HCT116 (cell line): ENCODE results near the gene ZSWIM6. TPM values are rescaled to one million over a fixed set of nuclear protein-coding genes. Genes with fewer than 3 reads are reported as not detected.

Experiments
- ATAC-seq: fragments of 200-7000 bp; cut with Tn5 transposase; 2 replicates; pipeline ENCODE4 v1.9.1; 2020; ENCODE audit warnings: mild to moderate bottlenecking, moderate library complexity
- BruUV-seq: library from RNA; stranded (reverse); fragments of 400-500 nt; replicated peaks from 2 replicates; lab custom pipeline; 2021; lab: Mats Ljungman, UMichigan
- CTCF ChIA-PET: fragments of 300-600 bp; sonication (Branson Sonifier 250); formaldehyde crosslinking; loops from one replicate; lab custom pipeline; 2021; ENCODE audit warnings: antibody characterized with exemption; lab: Charles Lee
- POLR2A ChIA-PET: fragments of 300-600, 350-600 bp; sonication (Branson Sonifier 250); formaldehyde crosslinking; loops from one replicate; lab custom pipeline; 2021; ENCODE audit warnings: antibody characterized with exemption; lab: Charles Lee
- RAD21 ChIA-PET, 2 experiments: fragments of 300-600 bp; sonication (Branson Sonifier 250); formaldehyde crosslinking; loops; one replicate each; lab custom pipeline; 2023; ENCODE audit warnings: low total read pairs in 2 of 2; ENCODE audit not compliant: uncharacterized antibody in 2 of 2, unreplicated experiment in 2 of 2, low non-redundant PET in 1 of 2; lab: Charles Lee
- DNase-seq: peaks from one replicate; pipeline ENCODE4 v3.0.0-alpha.2; 2010; ENCODE audit warnings: low read depth, low spot score
- H2AFZ ChIP-seq: fragments of 200-600 bp; shearing (Covaris generic), sonication (generic); 2 replicates; pipeline ENCODE4 v1.6.1; 2017; ENCODE audit warnings: low read depth, mixed run types, mixed read lengths, antibody characterized with exemption, low read length; ENCODE audit not compliant: poor library complexity, severe bottlenecking
- H3K27ac ChIP-seq: 2 replicates; pipeline ENCODE4 v1.5.1; 2012; ENCODE audit warnings: low read depth, low read length
- H3K27me3 ChIP-seq: fragments of 200-600 bp; sonication (generic); 2 replicates; pipeline ENCODE4 v1.6.1; 2016; ENCODE audit warnings: mixed run types, low read length, mixed read lengths; ENCODE audit not compliant: insufficient read depth
- H3K36me3 ChIP-seq, 2 experiments: fragments of 200-500 bp in 1 of 2; fragments of 200-600 bp in 1 of 2; sonication (Bioruptor generic) in 1 of 2; sonication (generic) in 1 of 2; 2 replicates each; pipeline versions ENCODE4 v1.5.1 to v1.6.1; 2014 to 2016; ENCODE audit warnings: low read length in 2 of 2, inconsistent platforms in 1 of 2, mixed read lengths in 1 of 2, mixed run types in 1 of 2; ENCODE audit not compliant: insufficient read depth in 2 of 2, control insufficient read depth in 1 of 2
- H3K4me1 ChIP-seq, 2 experiments: fragments of 200-600 bp in 1 of 2; sonication (generic) in 1 of 2; 2 replicates each; pipeline versions ENCODE4 v1.5.1 to v1.6.1; 2012 to 2017; ENCODE audit warnings: low read length in 2 of 2, inconsistent platforms in 1 of 2, mild to moderate bottlenecking in 1 of 2, mixed read lengths in 1 of 2, mixed run types in 1 of 2, moderate library complexity in 1 of 2; ENCODE audit not compliant: insufficient read depth in 2 of 2, control insufficient read depth in 1 of 2
- H3K4me2 ChIP-seq: fragments of 200-600 bp; sonication (generic); 2 replicates; pipeline ENCODE4 v1.6.1; 2017; ENCODE audit warnings: mixed run types, low read length, mixed read lengths
- H3K4me3 ChIP-seq, 2 experiments: fragments of 200-600 bp in 1 of 2; sonication (generic) in 1 of 2; replicated peaks in 1 of 2; 2 replicates each; pipeline ENCODE4 v1.5.1; 2011 to 2016; ENCODE audit warnings: low read length in 2 of 2, control low read depth in 1 of 2, low read depth in 1 of 2, mild to moderate bottlenecking in 1 of 2, mixed read lengths in 1 of 2, mixed run types in 1 of 2
- H3K79me2 ChIP-seq: fragments of 200-600 bp; sonication (generic); 2 replicates; pipeline ENCODE4 v1.6.1; 2017; ENCODE audit warnings: mild to moderate bottlenecking, mixed run types, low read length, moderate library complexity, mixed read lengths; ENCODE audit not compliant: insufficient read depth
- H3K9ac ChIP-seq: fragments of 200-600 bp; sonication (generic); 2 replicates; pipeline ENCODE4 v1.6.1; 2016; ENCODE audit warnings: low read length, mixed read lengths
- H3K9me2 ChIP-seq: fragments of 200-600 bp; sonication (generic), shearing (Covaris generic); 2 replicates; pipeline ENCODE4 v1.6.1; 2017; ENCODE audit warnings: mixed run types, mild to moderate bottlenecking, moderate library complexity; ENCODE audit not compliant: insufficient read depth
- H3K9me3 ChIP-seq, 2 experiments: fragments of 200-500 bp in 1 of 2; fragments of 200-600 bp in 1 of 2; sonication (Bioruptor generic) in 1 of 2; sonication (generic) in 1 of 2; 2 replicates each; pipeline ENCODE4 v1.6.1; 2014 to 2017; ENCODE audit warnings: low read length in 2 of 2, mixed read lengths in 2 of 2, inconsistent platforms in 1 of 2, low read depth in 1 of 2, mild to moderate bottlenecking in 1 of 2, mixed run types in 1 of 2, moderate library complexity in 1 of 2; ENCODE audit not compliant: control insufficient read depth in 1 of 2, insufficient read depth in 1 of 2
- H4K20me1 ChIP-seq: fragments of 200-600 bp; sonication (generic), shearing (Covaris generic); 2 replicates; pipeline ENCODE4 v1.6.1; 2017; ENCODE audit warnings: mixed run types, mild to moderate bottlenecking, moderate library complexity; ENCODE audit not compliant: insufficient read depth
- ATF3 ChIP-seq: IDR thresholded peaks from 2 replicates; pipeline ENCODE4 v1.6.1; 2012
- EGR1 ChIP-seq: IDR thresholded peaks from 2 replicates; pipeline ENCODE4 v1.6.1; 2012; ENCODE audit warnings: low read depth
- EZH2phosphoT487 ChIP-seq: fragments of 200-600 bp; IDR thresholded peaks from 2 replicates; pipeline ENCODE4 v1.6.1; 2018; ENCODE audit warnings: antibody characterized with exemption, borderline replicate concordance
- JUND ChIP-seq: IDR thresholded peaks from 2 replicates; pipeline ENCODE4 v1.6.1; 2012
- POLR2AphosphoS5 ChIP-seq: IDR thresholded peaks from 2 replicates; pipeline ENCODE4 v1.6.1; 2011; ENCODE audit warnings: mild to moderate bottlenecking, low read depth, low read length, moderate library complexity
- RAD21 ChIP-seq: IDR thresholded peaks from 2 replicates; pipeline ENCODE4 v1.6.1; 2012; ENCODE audit warnings: low read depth, mild to moderate bottlenecking
- REST ChIP-seq: IDR thresholded peaks from 2 replicates; pipeline ENCODE4 v1.6.1; 2012; ENCODE audit warnings: low read depth
- SRF ChIP-seq: IDR thresholded peaks from 2 replicates; pipeline ENCODE4 v1.6.1; 2012; ENCODE audit warnings: low read depth
- TCF7L2 ChIP-seq: IDR thresholded peaks from 2 replicates; pipeline ENCODE4 v1.7.0; 2011; ENCODE audit warnings: borderline replicate concordance, inconsistent platforms; ENCODE audit not compliant: insufficient read depth, insufficient read length; ENCODE audit errors: extremely low read depth
- YY1 ChIP-seq: IDR thresholded peaks from 2 replicates; pipeline ENCODE4 v1.6.1; 2011; ENCODE audit warnings: low read length, low read depth, moderate library complexity, mild to moderate bottlenecking; ENCODE audit not compliant: insufficient replicate concordance; ENCODE audit errors: extremely low read depth
- ZFX ChIP-seq: fragments of 450-650 bp; IDR thresholded peaks from 2 replicates; pipeline ENCODE4 v1.6.1; 2017
- intact Hi-C: fragments of 100-400 bp; cut with micrococcal nuclease; formaldehyde crosslinking; loops from 2 replicates; pipeline ENCODE4 v1.10.0; 2022
- total RNA-seq: library from RNA; stranded (reverse); gene quantifications from one replicate; pipeline ENCODE4 v1.2.1, GENCODE V29; 2021; ENCODE audit not compliant: unreplicated experiment
- TF ChIP-seq, protein P1 (sequence below): IDR thresholded peaks from 2 replicates; pipeline ENCODE4 v1.6.1; 2011; ENCODE audit warnings: mild to moderate bottlenecking, low read length, moderate library complexity; ENCODE audit not compliant: insufficient replicate concordance; ENCODE audit errors: extremely low read depth
- TF ChIP-seq, protein P2 (sequence below), 3 experiments: fragments of 200-600 bp in 1 of 3; sonication (generic) in 1 of 3; IDR thresholded peaks in 2 of 3; conservative IDR thresholded peaks in 1 of 3; 2 replicates each; pipeline ENCODE4 v1.5.1; 2012 to 2017; ENCODE audit warnings: low read depth in 2 of 3, low read length in 2 of 3, antibody characterized with exemption in 1 of 3, borderline replicate concordance in 1 of 3, control low read depth in 1 of 3, mild to moderate bottlenecking in 1 of 3, mixed read lengths in 1 of 3, mixed run types in 1 of 3, moderate library complexity in 1 of 3; ENCODE audit not compliant: insufficient read depth in 1 of 3

Gene ZSWIM6
- total RNA-seq, 1 experiment from 2014 or later, result 7.4 TPM

- RAD21 ChIA-PET, result no interaction called here
- Histone ChIP-seq H3K27me3 (no peaks in the 10 kb centered on the region), H3K36me3 (no peaks in the 10 kb centered on the region; a peak in 1 of 4 replicates), H3K4me2 (peak overlapping the region; percentile 34; the same call in 1 of the 2 replicates), H2AFZ (no peak overlapping the region), H4K20me1 (no peaks in the 10 kb centered on the region; the same call in 1 of the 2 replicates), H3K27ac (peak overlapping the region; percentile 61; the same call in 1 of the 2 replicates), H3K9me3 (no peaks in the 10 kb centered on the region), H3K9ac (peak overlapping the region; percentile 48; the same call in 1 of the 2 replicates), H3K79me2 (peaks cover 46% of the 10 kb centered on the region), H3K9me2 (no peaks in the 10 kb centered on the region), H3K4me3 (peak overlapping the region; percentile 49 to 63; a peak in 3 of 4 replicates), H3K4me1 (peaks cover 9 to 35% of the 10 kb centered on the region in 2 experiments)
- DNase-seq (no peak), ATAC-seq (peak; percentile 7; the same call in 1 of the 2 replicates)
- intact Hi-C loops, result loop anchor here (2.0 to 10.0 kb wide), 3 partner anchors 76 to 602 kb away; no protein-coding TSS in a partner anchor
- CTCF ChIA-PET, result interaction anchor here (2.0 kb wide), 1 partner anchor 374 kb away, joined by 5 read pairs; no protein-coding TSS in a partner anchor
- BruUV-seq, result no TSS peak
- POLR2A ChIA-PET, result interaction anchor here (0.7 kb wide), 1 partner anchor 308 kb away, joined by 3 read pairs; no protein-coding TSS in a partner anchor
- no peak for TF ChIP-seq POLR2AphosphoS5
- TF ChIP-seq, protein P1, sequence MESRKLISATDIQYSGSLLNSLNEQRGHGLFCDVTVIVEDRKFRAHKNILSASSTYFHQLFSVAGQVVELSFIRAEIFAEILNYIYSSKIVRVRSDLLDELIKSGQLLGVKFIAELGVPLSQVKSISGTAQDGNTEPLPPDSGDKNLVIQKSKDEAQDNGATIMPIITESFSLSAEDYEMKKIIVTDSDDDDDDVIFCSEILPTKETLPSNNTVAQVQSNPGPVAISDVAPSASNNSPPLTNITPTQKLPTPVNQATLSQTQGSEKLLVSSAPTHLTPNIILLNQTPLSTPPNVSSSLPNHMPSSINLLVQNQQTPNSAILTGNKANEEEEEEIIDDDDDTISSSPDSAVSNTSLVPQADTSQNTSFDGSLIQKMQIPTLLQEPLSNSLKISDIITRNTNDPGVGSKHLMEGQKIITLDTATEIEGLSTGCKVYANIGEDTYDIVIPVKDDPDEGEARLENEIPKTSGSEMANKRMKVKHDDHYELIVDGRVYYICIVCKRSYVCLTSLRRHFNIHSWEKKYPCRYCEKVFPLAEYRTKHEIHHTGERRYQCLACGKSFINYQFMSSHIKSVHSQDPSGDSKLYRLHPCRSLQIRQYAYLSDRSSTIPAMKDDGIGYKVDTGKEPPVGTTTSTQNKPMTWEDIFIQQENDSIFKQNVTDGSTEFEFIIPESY, result no peak
- TF ChIP-seq TCF7L2, result no peak
- no peak for TF ChIP-seq EZH2phosphoT487
- no peak for TF ChIP-seq JUND
- no peak for TF ChIP-seq RAD21
- TF ChIP-seq ATF3, result no peak
- TF ChIP-seq YY1, result no peak
- no peak for TF ChIP-seq REST
- no peak for TF ChIP-seq SRF
- TF ChIP-seq ZFX, result no peak
- TF ChIP-seq, protein P2, sequence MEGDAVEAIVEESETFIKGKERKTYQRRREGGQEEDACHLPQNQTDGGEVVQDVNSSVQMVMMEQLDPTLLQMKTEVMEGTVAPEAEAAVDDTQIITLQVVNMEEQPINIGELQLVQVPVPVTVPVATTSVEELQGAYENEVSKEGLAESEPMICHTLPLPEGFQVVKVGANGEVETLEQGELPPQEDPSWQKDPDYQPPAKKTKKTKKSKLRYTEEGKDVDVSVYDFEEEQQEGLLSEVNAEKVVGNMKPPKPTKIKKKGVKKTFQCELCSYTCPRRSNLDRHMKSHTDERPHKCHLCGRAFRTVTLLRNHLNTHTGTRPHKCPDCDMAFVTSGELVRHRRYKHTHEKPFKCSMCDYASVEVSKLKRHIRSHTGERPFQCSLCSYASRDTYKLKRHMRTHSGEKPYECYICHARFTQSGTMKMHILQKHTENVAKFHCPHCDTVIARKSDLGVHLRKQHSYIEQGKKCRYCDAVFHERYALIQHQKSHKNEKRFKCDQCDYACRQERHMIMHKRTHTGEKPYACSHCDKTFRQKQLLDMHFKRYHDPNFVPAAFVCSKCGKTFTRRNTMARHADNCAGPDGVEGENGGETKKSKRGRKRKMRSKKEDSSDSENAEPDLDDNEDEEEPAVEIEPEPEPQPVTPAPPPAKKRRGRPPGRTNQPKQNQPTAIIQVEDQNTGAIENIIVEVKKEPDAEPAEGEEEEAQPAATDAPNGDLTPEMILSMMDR (IDR thresholded peaks at IDR 0.05 in 2 of 3, conservative IDR thresholded peaks at IDR 0.05 in 1 of 3; ENCODE audit: borderline replicate concordance in 1 of 3, insufficient read depth in 1 of 3, low read depth in 2 of 3, low read length in 2 of 3), result no peak
- TF ChIP-seq EGR1, result no peak
These were observed 296 bp downstream of the ZSWIM6 start for GRCh38 chr5:61332358-61332749.
